Adrenal gland (tissue), 5 donors: ENCODE data around the gene PARP3.

Experiments used
- CTCF ChIP-seq, 6 experiments: fragments of 450-650 bp in 4 of 6; fragments of 200-600 bp in 2 of 6; sonication (generic) in 1 of 6; IDR thresholded peaks; 1 replicate in 5 of 6; 2 replicates in 1 of 6; pipeline versions ENCODE4 v1.5.1 to v1.8.0; 2016 to 2021; ENCODE audit warnings: antibody characterized with exemption in 6 of 6, mild to moderate bottlenecking in 2 of 6, moderate library complexity in 1 of 6
- POLR2A ChIP-seq, 2 donors: fragments of 450-650 bp; IDR thresholded peaks; one replicate each; pipeline ENCODE4 v1.6.1; 2017; ENCODE audit warnings: antibody characterized with exemption in 2 of 2, mild to moderate bottlenecking in 2 of 2, moderate library complexity in 1 of 2
- donor health status: DM: no; HTN: no; CAD: no.

GRCh38 chr3:51959651-51960050 is 17.5 kb downstream of the PARP3 start:
- TF ChIP-seq CTCF (IDR thresholded peaks at IDR 0.05), result no peak
- no peak for TF ChIP-seq POLR2A (IDR thresholded peaks at IDR 0.05)
